Measurements from ENCODE around the gene HTR2A. TPM values are rescaled to one million over a fixed set of nuclear protein-coding genes. Genes with fewer than 3 reads are reported as not detected.

The HTR2A gene
- total RNA-seq, 1 experiment from 2014 or later: not detected

GRCh38 chr13:46834657-46835056 lies 62.2 kb downstream of the HTR2A start:
- Mint-ChIP-seq H3K27ac (ENCODE audit: unreplicated experiment) (no peak overlapping the region), H3K4me3 (ENCODE audit: low read depth, unreplicated experiment) (no peak overlapping the region), H3K4me1 (ENCODE audit: low read depth, unreplicated experiment) (no peaks in the 10 kb centered on the region), H3K36me3 (ENCODE audit: insufficient read depth, unreplicated experiment) (no peaks in the 10 kb centered on the region), H3K27me3 (ENCODE audit: unreplicated experiment) (no peaks in the 10 kb centered on the region), H3K9me3 (ENCODE audit: low read depth, unreplicated experiment) (no peaks in the 10 kb centered on the region)
- CTCF ChIA-PET: no interaction called here
- DNase-seq: no peak
- BruUV-seq (replicated peaks): no TSS peak
- no peak for TF ChIP-seq CTCF (IDR thresholded peaks at IDR 0.05; ENCODE audit: unreplicated experiment)
- intact Hi-C loops (cut with micrococcal nuclease; ENCODE audit: unreplicated experiment): loop anchor here (5.0 kb wide), 1 partner anchor 763 kb away; no protein-coding TSS in a partner anchor

GRCh38 chr13:46831588-46832194 lies 65.2 kb downstream of the HTR2A start:
- Mint-ChIP-seq H3K4me3 (ENCODE audit: low read depth, unreplicated experiment) (no peak overlapping the region), H3K27me3 (ENCODE audit: unreplicated experiment) (no peaks in the 10 kb centered on the region), H3K4me1 (ENCODE audit: low read depth, unreplicated experiment) (no peaks in the 10 kb centered on the region), H3K27ac (ENCODE audit: unreplicated experiment) (no peak overlapping the region), H3K9me3 (ENCODE audit: low read depth, unreplicated experiment) (no peaks in the 10 kb centered on the region), H3K36me3 (ENCODE audit: insufficient read depth, unreplicated experiment) (no peaks in the 10 kb centered on the region)
- intact Hi-C loops (cut with micrococcal nuclease; ENCODE audit: unreplicated experiment): loop anchor here (5.0 kb wide), 1 partner anchor 766 kb away; no protein-coding TSS in a partner anchor
- peak; percentile 51 for TF ChIP-seq CTCF (IDR thresholded peaks at IDR 0.05; ENCODE audit: unreplicated experiment)
- no TSS peak for BruUV-seq (replicated peaks)
- DNase-seq: peak; percentile 38
- CTCF ChIA-PET: interaction anchor here (0.6 to 1.4 kb wide), 2 partner anchors 59 to 63 kb away, joined by 3 to 7 read pairs; no protein-coding TSS in a partner anchor

GRCh38 chr13:46830405-46831005 lies 66.3 kb downstream of the HTR2A start:
- no peak for TF ChIP-seq CTCF (IDR thresholded peaks at IDR 0.05; ENCODE audit: unreplicated experiment)

GRCh38 chr13:46822551-46822950 lies 74.3 kb downstream of the HTR2A start:
- BruUV-seq (replicated peaks): no TSS peak
- intact Hi-C loops (cut with micrococcal nuclease; ENCODE audit: unreplicated experiment): no loop called here
- Mint-ChIP-seq H3K4me1 (ENCODE audit: low read depth, unreplicated experiment) (no peaks in the 10 kb centered on the region), H3K27me3 (ENCODE audit: unreplicated experiment) (peaks cover 19% of the 10 kb centered on the region), H3K36me3 (ENCODE audit: insufficient read depth, unreplicated experiment) (no peaks in the 10 kb centered on the region), H3K27ac (ENCODE audit: unreplicated experiment) (no peak overlapping the region), H3K9me3 (ENCODE audit: low read depth, unreplicated experiment) (no peaks in the 10 kb centered on the region), H3K4me3 (ENCODE audit: low read depth, unreplicated experiment) (no peak overlapping the region)
- DNase-seq: no peak
- TF ChIP-seq CTCF (IDR thresholded peaks at IDR 0.05; ENCODE audit: unreplicated experiment): no peak
- CTCF ChIA-PET: no interaction called here

More at GRCh38 chr13:46830405-46831005, 66.3 kb downstream of the HTR2A start:
- Mint-ChIP-seq H3K36me3 (ENCODE audit: insufficient read depth, unreplicated experiment) (no peaks in the 10 kb centered on the region), H3K27me3 (ENCODE audit: unreplicated experiment) (no peaks in the 10 kb centered on the region), H3K4me1 (ENCODE audit: low read depth, unreplicated experiment) (no peaks in the 10 kb centered on the region), H3K9me3 (ENCODE audit: low read depth, unreplicated experiment) (no peaks in the 10 kb centered on the region), H3K4me3 (ENCODE audit: low read depth, unreplicated experiment) (no peak overlapping the region), H3K27ac (ENCODE audit: unreplicated experiment) (no peak overlapping the region)
- no peak for DNase-seq
- CTCF ChIA-PET: no interaction called here
- BruUV-seq (replicated peaks): no TSS peak
- intact Hi-C loops (cut with micrococcal nuclease; ENCODE audit: unreplicated experiment): loop anchor here (5.0 kb wide), 1 partner anchor 767 kb away; no protein-coding TSS in a partner anchor
